H1 (cell line): Measurements from ENCODE around the gene AWAT2. TPM values are rescaled to one million over a fixed set of nuclear protein-coding genes. Genes with fewer than 3 reads are reported as not detected.

Experiments
- CTCF ChIA-PET: fragments of 300-600 bp; sonication (Branson Sonifier 250); formaldehyde crosslinking; loops from one replicate; lab custom pipeline; 2021; ENCODE audit not compliant: partially characterized antibody; lab: Charles Lee
- POLR2A ChIA-PET: fragments of 300-600 bp; sonication (Branson Sonifier 250); formaldehyde crosslinking; loops from one replicate; lab custom pipeline; 2021; ENCODE audit warnings: inconsistent platforms; ENCODE audit not compliant: partially characterized antibody; lab: Charles Lee
- DNase-seq, 2 experiments: peaks; one replicate each; pipeline versions ENCODE4 v3.0.0 to v3.0.0-alpha.2; 2010 to 2022; ENCODE audit warnings: low spot score in 2 of 2, low read depth in 1 of 2, mixed read lengths in 1 of 2
- FAIRE-seq: peaks from 2 replicates; lab custom pipeline; 2011; peaks lifted over from hg19 to GRCh38; lab: Jason Lieb, UNC
- H2AFZ ChIP-seq: 2 replicates; pipeline ENCODE4 v1.8.1; 2012; ENCODE audit warnings: low read length, inconsistent platforms
- H2AK5ac ChIP-seq: 2 replicates; pipeline ENCODE4 v1.6.1; 2013; ENCODE audit warnings: low read depth, low read length
- H2BK120ac ChIP-seq: replicated peaks from 2 replicates; pipeline ENCODE3; 2013; ENCODE audit warnings: low read depth, low read length, inconsistent platforms
- H2BK12ac ChIP-seq: 2 replicates; pipeline ENCODE4 v1.6.1; 2013; ENCODE audit warnings: low read depth, low read length
- H2BK15ac ChIP-seq: 2 replicates; pipeline ENCODE4 v1.6.1; 2013; ENCODE audit warnings: low read length
- H2BK20ac ChIP-seq: 2 replicates; pipeline ENCODE4 v1.6.1; 2013; ENCODE audit warnings: low read length
- H2BK5ac ChIP-seq: 2 replicates; pipeline ENCODE4 v1.6.1; 2013; ENCODE audit warnings: low read depth, low read length
- H3K14ac ChIP-seq: 2 replicates; pipeline ENCODE4 v1.6.1; 2013; ENCODE audit warnings: inconsistent platforms; ENCODE audit not compliant: insufficient read length
- H3K18ac ChIP-seq: 2 replicates; pipeline ENCODE4 v1.6.1; 2013; ENCODE audit warnings: low read length; ENCODE audit errors: extremely low read depth
- H3K23ac ChIP-seq: 2 replicates; pipeline ENCODE4 v1.6.1; 2013; ENCODE audit warnings: inconsistent platforms; ENCODE audit not compliant: insufficient read length
- H3K23me2 ChIP-seq: 2 replicates; pipeline ENCODE4 v1.6.1; 2013; ENCODE audit warnings: low read depth, low read length
- H3K27ac ChIP-seq: 2 replicates; pipeline ENCODE4 v1.6.1; 2011; ENCODE audit warnings: low read depth, low read length, inconsistent platforms
- H3K27me3 ChIP-seq, 4 experiments: replicated peaks in 1 of 4; 1 replicate in 1 of 4; 2 replicates in 3 of 4; pipeline versions ENCODE4 v1.6.1 to v1.8.1; 2011 to 2013; ENCODE audit warnings: low read length in 3 of 4, mild to moderate bottlenecking in 3 of 4, inconsistent platforms in 2 of 4, mixed read lengths in 2 of 4, moderate library complexity in 1 of 4; ENCODE audit not compliant: control insufficient read depth in 3 of 4, insufficient read depth in 3 of 4; ENCODE audit errors: extremely low read depth in 1 of 4
- H3K36me3 ChIP-seq, 4 experiments: 2 replicates each; pipeline versions ENCODE4 v1.6.1 to v1.8.1; 2011 to 2013; ENCODE audit warnings: mild to moderate bottlenecking in 4 of 4, low read length in 3 of 4, moderate library complexity in 2 of 4, control low read depth in 1 of 4, inconsistent platforms in 1 of 4; ENCODE audit not compliant: insufficient read depth in 4 of 4, control insufficient read depth in 2 of 4
- H3K4ac ChIP-seq: replicated peaks from 2 replicates; pipeline ENCODE3; 2013; ENCODE audit warnings: low read length, low read depth, mixed read lengths, inconsistent platforms; ENCODE audit not compliant: insufficient read length
- H3K4me1 ChIP-seq, 4 experiments: replicated peaks in 1 of 4; 1 replicate in 1 of 4; 2 replicates in 3 of 4; pipeline versions ENCODE4 v1.6.1 to v1.8.1; 2011 to 2013; ENCODE audit warnings: low read length in 3 of 4, inconsistent platforms in 2 of 4, mixed read lengths in 1 of 4; ENCODE audit not compliant: insufficient read depth in 4 of 4, control insufficient read depth in 3 of 4
- H3K4me2 ChIP-seq, 2 experiments: 2 replicates each; pipeline versions ENCODE4 v1.6.1 to v1.8.1; 2011 to 2013; ENCODE audit warnings: low read depth in 2 of 2, low read length in 2 of 2, control low read depth in 1 of 2, inconsistent platforms in 1 of 2, mild to moderate bottlenecking in 1 of 2; ENCODE audit not compliant: insufficient read depth in 1 of 2
- H3K4me3 ChIP-seq, 4 experiments: fragments of 200-600, 300-600 bp in 1 of 4; sonication (generic), shearing (Covaris generic), sonication (Bioruptor Twin) in 1 of 4; 2 replicates each; pipeline versions ENCODE4 v1.5.1 to v1.8.1; 2011 to 2016; ENCODE audit warnings: low read length in 4 of 4, low read depth in 3 of 4, control low read depth in 2 of 4, inconsistent platforms in 2 of 4, mild to moderate bottlenecking in 2 of 4, mixed read lengths in 1 of 4, moderate library complexity in 1 of 4; ENCODE audit not compliant: insufficient read depth in 2 of 4; ENCODE audit errors: extremely low read depth in 1 of 4
- H3K56ac ChIP-seq: replicated peaks from 2 replicates; pipeline ENCODE3; 2013; ENCODE audit warnings: low read depth, mild to moderate bottlenecking, mixed read lengths, low read length, inconsistent platforms; ENCODE audit not compliant: insufficient read length
- H3K79me1 ChIP-seq: 2 replicates; pipeline ENCODE4 v1.6.1; 2013; ENCODE audit warnings: low read depth, low read length, control low read depth
- H3K79me2 ChIP-seq, 2 experiments: 2 replicates each; pipeline versions ENCODE4 v1.6.1 to v1.8.1; 2012 to 2013; ENCODE audit warnings: low read length in 2 of 2, mild to moderate bottlenecking in 2 of 2, inconsistent platforms in 1 of 2; ENCODE audit not compliant: insufficient read depth in 2 of 2, control insufficient read depth in 1 of 2
- H3K9ac ChIP-seq, 4 experiments: replicated peaks in 1 of 4; 1 replicate in 1 of 4; 2 replicates in 3 of 4; pipeline versions ENCODE4 v1.6.1 to v1.8.1; 2011 to 2013; ENCODE audit warnings: low read depth in 3 of 4, low read length in 3 of 4, control low read depth in 2 of 4, mild to moderate bottlenecking in 2 of 4, moderate library complexity in 2 of 4, inconsistent platforms in 1 of 4; ENCODE audit errors: extremely low read depth in 1 of 4
- H3K9me3 ChIP-seq, 2 experiments: 2 replicates each; pipeline versions ENCODE4 v1.6.1 to v1.8.1; 2012 to 2013; ENCODE audit warnings: mild to moderate bottlenecking in 2 of 2, moderate library complexity in 2 of 2, control low read depth in 1 of 2, inconsistent platforms in 1 of 2, low read depth in 1 of 2, low read length in 1 of 2, mixed read lengths in 1 of 2; ENCODE audit not compliant: insufficient read depth in 2 of 2
- H4K20me1 ChIP-seq, 2 experiments: replicated peaks in 1 of 2; 2 replicates each; pipeline versions ENCODE3 to v1.8.1; 2011 to 2013; ENCODE audit warnings: inconsistent platforms in 2 of 2, low read length in 2 of 2, mild to moderate bottlenecking in 1 of 2; ENCODE audit not compliant: insufficient read depth in 2 of 2, control insufficient read depth in 1 of 2
- H4K5ac ChIP-seq: 2 replicates; pipeline ENCODE4 v1.6.1; 2013; ENCODE audit warnings: low read length, low read depth, mixed read lengths, inconsistent platforms; ENCODE audit not compliant: insufficient read length
- H4K8ac ChIP-seq: 2 replicates; pipeline ENCODE4 v1.8.0; 2013; ENCODE audit warnings: mild to moderate bottlenecking, moderate library complexity, low read length, inconsistent platforms; ENCODE audit not compliant: insufficient read depth; ENCODE audit errors: extremely low read depth
- H4K91ac ChIP-seq: replicated peaks from 2 replicates; pipeline ENCODE3; 2013; ENCODE audit warnings: low read length, mixed read lengths, inconsistent platforms; ENCODE audit not compliant: insufficient read length
- HDAC6 ChIP-seq: IDR thresholded peaks from one replicate; pipeline ENCODE4 v1.7.1; 2012; ENCODE audit warnings: low read depth, mild to moderate bottlenecking, inconsistent platforms, low read length, moderate library complexity
- SIN3A ChIP-seq, 2 experiments: IDR thresholded peaks in 1 of 2; conservative IDR thresholded peaks in 1 of 2; 2 replicates each; pipeline ENCODE4 v1.6.1; 2011 to 2012; ENCODE audit warnings: low read length in 2 of 2, improper control_type of control experiment in 1 of 2, low read depth in 1 of 2, mild to moderate bottlenecking in 1 of 2
- TBP ChIP-seq: IDR thresholded peaks from 2 replicates; pipeline ENCODE4 v1.6.1; 2011; ENCODE audit warnings: low read depth, low read length, improper control_type of control experiment
- WGBS, 2 experiments: shearing (Covaris generic) in 1 of 2; methylation state at CpG; one replicate each; pipeline versions ENCODE4 v1.1.6 to v1.1.7; 2013 to 2015; ENCODE audit warnings: low lambda C conversion rate in 2 of 2, mixed read lengths in 2 of 2, inconsistent platforms in 1 of 2, low coverage in 1 of 2, missing lambda C conversion rate in 1 of 2; ENCODE audit not compliant: insufficient replicate concordance in 2 of 2, insufficient coverage in 1 of 2, insufficient read length in 1 of 2; ENCODE audit errors: extremely low coverage in 1 of 2, missing lambda C conversion rate in 1 of 2; 5-methylcytosine and 5-hydroxymethylcytosine counted together
- polyA plus RNA-seq, 7 experiments: library from polyadenylated mRNA; depleted of rRNA in 3 of 7; stranded (reverse) in 5 of 7; unstranded in 2 of 7; fragments of >200 nt in 5 of 7; fragments of 200-250 nt in 2 of 7; gene quantifications; 1 replicate in 5 of 7; 2 replicates in 1 of 7; 4 replicates in 1 of 7; pipeline versions ENCODE4 v1.2.1 to v1.2.3, GENCODE V29; 2011 to 2013; ENCODE audit warnings: missing spikeins in 2 of 7, mixed read lengths in 2 of 7
- total RNA-seq: library from RNA; stranded (reverse); fragmentation: NEBNext Ultra II Directional; extraction: Animal tissue kit (Norgen Biotek cat#: 25700); gene quantifications from 2 replicates; pipeline ENCODE4 v1.2.1, GENCODE V29; 2021

Gene AWAT2
- total and polyA plus RNA-seq, 2 of the 8 experiments (the other 6 are each of a cell fraction or from before 2014, with no cell fraction given), result not detected

DNA sequence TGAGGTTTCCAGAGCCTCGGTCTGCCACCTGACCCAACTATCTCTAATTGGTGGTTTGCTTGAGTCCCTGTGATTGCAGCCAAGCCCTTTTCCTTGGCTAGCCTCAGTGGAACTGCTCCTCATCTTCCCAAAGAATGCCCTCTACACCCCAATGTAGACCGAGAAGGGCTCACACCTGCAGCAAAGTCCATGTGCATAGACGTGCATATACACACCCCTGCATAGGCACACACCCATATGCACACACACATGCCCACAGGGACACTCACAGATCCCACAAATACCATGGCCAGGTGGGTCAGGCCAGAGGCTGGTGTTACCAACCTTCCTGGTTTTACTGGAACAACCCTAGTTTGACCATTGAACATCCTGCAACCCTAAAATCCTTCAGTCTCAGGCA is 332 bp downstream of the AWAT2 start:
- Histone ChIP-seq H3K79me2 (no peaks in the 10 kb centered on the region), H4K8ac (no peak overlapping the region), H2BK20ac (no peak overlapping the region), H3K27ac (no peak overlapping the region), H3K27me3 (no peaks in the 10 kb centered on the region), H2BK120ac (no peak overlapping the region), H3K4ac (no peak overlapping the region), H4K91ac (no peak overlapping the region), H2BK15ac (no peak overlapping the region), H3K9ac (no peak overlapping the region), H4K20me1 (no peaks in the 10 kb centered on the region), H2BK12ac (no peak overlapping the region), H3K23me2 (no peaks in the 10 kb centered on the region), H3K79me1 (no peaks in the 10 kb centered on the region), H3K23ac (no peak overlapping the region), H4K5ac (no peak overlapping the region), H3K9me3 (no peaks in the 10 kb centered on the region), H2AK5ac (no peak overlapping the region), H2AFZ (no peak overlapping the region), H2BK5ac (no peak overlapping the region), H3K14ac (no peak overlapping the region), H3K4me1 (no peaks in the 10 kb centered on the region), H3K56ac (no peak overlapping the region), H3K4me3 (no peak overlapping the region), H3K18ac (no peak overlapping the region), H3K36me3 (no peaks in the 10 kb centered on the region), H3K4me2 (no peak overlapping the region)
- ChIA-PET POLR2A (no interaction called here), CTCF (no interaction called here)
- TF ChIP-seq HDAC6 (no peak), TBP (no peak), SIN3A (conservative IDR thresholded peaks at IDR 0.05 in 1 of 2, IDR thresholded peaks at IDR 0.05 in 1 of 2; ENCODE audit: low read depth in 1 of 2, low read length in 2 of 2) (no peak)
- FAIRE-seq (no peak), DNase-seq (no peak)
- 100% methylated on average over 2 of the region's 3 CpGs; no CpG with 5 or more reads in 1 of the 2 experiments for WGBS, 2 experiments
